ENCODE data around the gene GTSF1L.

DNA sequence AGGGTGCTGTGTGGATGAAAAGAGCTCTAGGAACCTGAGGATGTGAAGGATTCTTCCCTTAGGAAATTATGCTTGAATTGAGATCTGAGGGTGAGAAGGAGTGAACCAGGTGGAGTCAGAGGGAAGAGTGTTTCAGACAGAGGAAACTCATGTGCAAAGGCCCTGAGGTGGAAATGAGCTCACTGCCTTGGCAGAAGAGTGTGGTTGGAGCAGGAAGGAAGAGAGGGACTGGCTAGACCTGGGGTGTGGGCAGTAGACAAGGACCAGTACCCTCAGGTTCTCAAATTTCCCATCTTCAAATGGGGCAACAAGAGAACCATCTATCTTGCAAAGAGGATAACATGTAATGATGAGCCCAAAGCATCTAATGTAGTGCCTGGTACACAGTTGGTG, 24.0 kb upstream of the GTSF1L start:
- TF ChIP-seq, protein P1, sequence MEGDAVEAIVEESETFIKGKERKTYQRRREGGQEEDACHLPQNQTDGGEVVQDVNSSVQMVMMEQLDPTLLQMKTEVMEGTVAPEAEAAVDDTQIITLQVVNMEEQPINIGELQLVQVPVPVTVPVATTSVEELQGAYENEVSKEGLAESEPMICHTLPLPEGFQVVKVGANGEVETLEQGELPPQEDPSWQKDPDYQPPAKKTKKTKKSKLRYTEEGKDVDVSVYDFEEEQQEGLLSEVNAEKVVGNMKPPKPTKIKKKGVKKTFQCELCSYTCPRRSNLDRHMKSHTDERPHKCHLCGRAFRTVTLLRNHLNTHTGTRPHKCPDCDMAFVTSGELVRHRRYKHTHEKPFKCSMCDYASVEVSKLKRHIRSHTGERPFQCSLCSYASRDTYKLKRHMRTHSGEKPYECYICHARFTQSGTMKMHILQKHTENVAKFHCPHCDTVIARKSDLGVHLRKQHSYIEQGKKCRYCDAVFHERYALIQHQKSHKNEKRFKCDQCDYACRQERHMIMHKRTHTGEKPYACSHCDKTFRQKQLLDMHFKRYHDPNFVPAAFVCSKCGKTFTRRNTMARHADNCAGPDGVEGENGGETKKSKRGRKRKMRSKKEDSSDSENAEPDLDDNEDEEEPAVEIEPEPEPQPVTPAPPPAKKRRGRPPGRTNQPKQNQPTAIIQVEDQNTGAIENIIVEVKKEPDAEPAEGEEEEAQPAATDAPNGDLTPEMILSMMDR (IDR thresholded peaks at IDR 0.05) = no peak
- no peak for TF ChIP-seq POLR2A (IDR thresholded peaks at IDR 0.05)

All from thyroid gland (tissue), 4 donors.